SU-DHL-6 (cell line): ENCODE measurements around the gene CX3CL1.
"Not testable (repeated sequence)": the region's sequence is repeated elsewhere in the genome, so short reads cannot be mapped to it uniquely, and the experiment has no call there.

Source experiments
- H2AFZ ChIP-seq: fragments of 200-600 bp; sonication (generic); 2 replicates; pipeline ENCODE4 v1.6.1; 2014; ENCODE audit warnings: low read depth, mild to moderate bottlenecking, moderate library complexity, mixed read lengths, antibody characterized with exemption, low read length; ENCODE audit not compliant: severe bottlenecking
- H3F3A ChIP-seq: fragments of 200-600 bp; shearing (Covaris generic); 2 replicates; pipeline ENCODE4 v1.6.0; 2016; ENCODE audit warnings: antibody characterized with exemption, mild to moderate bottlenecking; ENCODE audit not compliant: insufficient read depth
- H3K27ac ChIP-seq: fragments of 200-600 bp; sonication (generic); 2 replicates; pipeline ENCODE4 v1.5.1; 2016; ENCODE audit warnings: low read depth, mild to moderate bottlenecking, low read length, moderate library complexity, mixed read lengths
- H3K27me3 ChIP-seq: fragments of 200-600 bp; sonication (generic), shearing (Covaris generic); 2 replicates; pipeline ENCODE4 v1.6.0; 2014; ENCODE audit warnings: mild to moderate bottlenecking, low read length
- H3K36me3 ChIP-seq: fragments of 200-600 bp; sonication (generic); 2 replicates; pipeline ENCODE4 v1.6.1; 2014; ENCODE audit warnings: mild to moderate bottlenecking, low read length, mixed read lengths
- H3K4me2 ChIP-seq: fragments of 300-600, 200-600 bp; shearing (Covaris generic), sonication (generic); 2 replicates; pipeline ENCODE4 v1.6.0; 2014; ENCODE audit warnings: low read length, low read depth, mild to moderate bottlenecking; ENCODE audit not compliant: poor library complexity, severe bottlenecking
- H3K4me3 ChIP-seq: fragments of 200-600 bp; sonication (generic); 2 replicates; pipeline ENCODE4 v1.5.1; 2014; ENCODE audit warnings: antibody characterized with exemption, low read length, mild to moderate bottlenecking, mixed read lengths; ENCODE audit not compliant: insufficient read depth, poor library complexity, severe bottlenecking
- H3K79me2 ChIP-seq: fragments of 200-600 bp; sonication (generic); 2 replicates; pipeline ENCODE4 v1.6.1; 2014; ENCODE audit warnings: mild to moderate bottlenecking, low read length, moderate library complexity; ENCODE audit not compliant: insufficient read depth
- H3K9ac ChIP-seq: fragments of 200-600 bp; sonication (generic); 2 replicates; pipeline ENCODE4 v1.7.0; 2014; ENCODE audit warnings: mild to moderate bottlenecking, low read length
- H3K9me2 ChIP-seq: fragments of 200-600 bp; sonication (generic); replicated peaks from 2 replicates; pipeline ENCODE4 v1.6.1; 2014; ENCODE audit warnings: low read length; ENCODE audit not compliant: insufficient read depth
- H3K9me3 ChIP-seq: fragments of 200-600 bp; sonication (generic); 2 replicates; pipeline ENCODE4 v1.6.1; 2014; ENCODE audit warnings: low read length, mixed read lengths; ENCODE audit not compliant: insufficient read depth
- H4K20me1 ChIP-seq: fragments of 200-600 bp; sonication (generic); 2 replicates; pipeline ENCODE4 v1.6.1; 2014; ENCODE audit warnings: low read depth, mild to moderate bottlenecking, antibody characterized with exemption, low read length, moderate library complexity, mixed read lengths
- EZH2phosphoT487 ChIP-seq: fragments of 200-600 bp; sonication (generic), shearing (Covaris generic); conservative IDR thresholded peaks from 2 replicates; pipeline ENCODE4 v1.6.1; 2018; ENCODE audit warnings: mild to moderate bottlenecking, antibody characterized with exemption, low read length, moderate library complexity, mixed read lengths
- TF ChIP-seq, protein P1 (sequence below): fragments of 200-600 bp; sonication (generic); IDR thresholded peaks from one replicate; pipeline ENCODE4 v1.5.1; 2017; ENCODE audit warnings: antibody characterized with exemption, mild to moderate bottlenecking, low read length, moderate library complexity; ENCODE audit not compliant: insufficient read depth, poor library complexity, severe bottlenecking

The CX3CL1 gene

DNA sequence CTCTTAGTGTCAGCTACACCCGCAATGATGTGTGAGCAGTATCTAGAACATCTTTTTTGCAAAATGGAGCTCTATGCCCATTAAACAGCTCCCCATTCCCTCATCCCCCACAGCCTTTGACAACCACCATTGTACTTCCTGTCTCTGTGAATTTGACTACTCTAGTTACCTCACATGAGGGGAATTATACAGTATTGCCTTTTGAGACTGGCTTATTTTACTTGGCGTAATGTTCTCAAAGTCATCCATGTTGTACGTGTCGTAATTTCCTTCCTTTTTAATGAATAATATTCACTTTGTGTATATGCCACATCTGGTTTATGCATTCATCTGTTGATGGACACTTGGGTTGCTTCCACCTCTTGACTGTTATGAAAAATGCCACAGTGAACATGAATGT lies 36.9 kb upstream of the CX3CL1 start:
- Histone ChIP-seq H3K9me3 (no peaks in the 10 kb centered on the region), H3K9me2 (no peaks in the 10 kb centered on the region), H4K20me1 (no peaks in the 10 kb centered on the region), H3F3A (no peaks in the 10 kb centered on the region), H3K27ac (no peak overlapping the region), H3K9ac (no peak overlapping the region), H3K36me3 (no peaks in the 10 kb centered on the region), H2AFZ (no peak overlapping the region), H3K27me3 (no peaks in the 10 kb centered on the region), H3K79me2 (no peaks in the 10 kb centered on the region), H3K4me2 (no peak overlapping the region), H3K4me3 (no peak overlapping the region)
- TF ChIP-seq, protein P1, sequence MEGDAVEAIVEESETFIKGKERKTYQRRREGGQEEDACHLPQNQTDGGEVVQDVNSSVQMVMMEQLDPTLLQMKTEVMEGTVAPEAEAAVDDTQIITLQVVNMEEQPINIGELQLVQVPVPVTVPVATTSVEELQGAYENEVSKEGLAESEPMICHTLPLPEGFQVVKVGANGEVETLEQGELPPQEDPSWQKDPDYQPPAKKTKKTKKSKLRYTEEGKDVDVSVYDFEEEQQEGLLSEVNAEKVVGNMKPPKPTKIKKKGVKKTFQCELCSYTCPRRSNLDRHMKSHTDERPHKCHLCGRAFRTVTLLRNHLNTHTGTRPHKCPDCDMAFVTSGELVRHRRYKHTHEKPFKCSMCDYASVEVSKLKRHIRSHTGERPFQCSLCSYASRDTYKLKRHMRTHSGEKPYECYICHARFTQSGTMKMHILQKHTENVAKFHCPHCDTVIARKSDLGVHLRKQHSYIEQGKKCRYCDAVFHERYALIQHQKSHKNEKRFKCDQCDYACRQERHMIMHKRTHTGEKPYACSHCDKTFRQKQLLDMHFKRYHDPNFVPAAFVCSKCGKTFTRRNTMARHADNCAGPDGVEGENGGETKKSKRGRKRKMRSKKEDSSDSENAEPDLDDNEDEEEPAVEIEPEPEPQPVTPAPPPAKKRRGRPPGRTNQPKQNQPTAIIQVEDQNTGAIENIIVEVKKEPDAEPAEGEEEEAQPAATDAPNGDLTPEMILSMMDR: no peak
- TF ChIP-seq EZH2phosphoT487: no peak

DNA sequence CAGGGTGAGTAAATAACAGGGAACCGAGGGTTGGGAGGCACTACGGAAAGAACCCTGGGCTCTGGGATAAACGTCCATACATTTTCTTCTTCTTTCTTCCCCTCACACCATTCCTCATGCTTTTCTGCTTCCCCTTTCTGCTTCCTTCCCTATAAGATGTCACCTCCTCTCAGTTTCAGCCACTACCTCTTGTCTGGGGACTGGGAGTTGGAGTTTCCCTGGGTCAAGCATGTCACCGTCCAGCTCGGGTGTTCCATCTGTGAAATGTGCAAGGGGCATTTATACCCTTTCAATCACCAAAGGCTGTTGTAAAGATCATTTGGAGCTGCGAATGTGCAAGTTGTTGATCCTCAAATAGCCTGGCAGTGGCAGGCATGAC lies 31.2 kb upstream of the CX3CL1 start:
- Histone ChIP-seq H2AFZ (no peak overlapping the region), H3K79me2 (no peaks in the 10 kb centered on the region), H3K4me2 (no peak overlapping the region), H3K9ac (no peak overlapping the region), H4K20me1 (no peaks in the 10 kb centered on the region), H3K27me3 (no peaks in the 10 kb centered on the region), H3F3A (no peaks in the 10 kb centered on the region), H3K9me2 (no peaks in the 10 kb centered on the region), H3K36me3 (no peaks in the 10 kb centered on the region), H3K9me3 (no peaks in the 10 kb centered on the region), H3K4me3 (no peak overlapping the region), H3K27ac (no peak overlapping the region)
- no peak for TF ChIP-seq EZH2phosphoT487
- TF ChIP-seq, protein P1: no peak

DNA sequence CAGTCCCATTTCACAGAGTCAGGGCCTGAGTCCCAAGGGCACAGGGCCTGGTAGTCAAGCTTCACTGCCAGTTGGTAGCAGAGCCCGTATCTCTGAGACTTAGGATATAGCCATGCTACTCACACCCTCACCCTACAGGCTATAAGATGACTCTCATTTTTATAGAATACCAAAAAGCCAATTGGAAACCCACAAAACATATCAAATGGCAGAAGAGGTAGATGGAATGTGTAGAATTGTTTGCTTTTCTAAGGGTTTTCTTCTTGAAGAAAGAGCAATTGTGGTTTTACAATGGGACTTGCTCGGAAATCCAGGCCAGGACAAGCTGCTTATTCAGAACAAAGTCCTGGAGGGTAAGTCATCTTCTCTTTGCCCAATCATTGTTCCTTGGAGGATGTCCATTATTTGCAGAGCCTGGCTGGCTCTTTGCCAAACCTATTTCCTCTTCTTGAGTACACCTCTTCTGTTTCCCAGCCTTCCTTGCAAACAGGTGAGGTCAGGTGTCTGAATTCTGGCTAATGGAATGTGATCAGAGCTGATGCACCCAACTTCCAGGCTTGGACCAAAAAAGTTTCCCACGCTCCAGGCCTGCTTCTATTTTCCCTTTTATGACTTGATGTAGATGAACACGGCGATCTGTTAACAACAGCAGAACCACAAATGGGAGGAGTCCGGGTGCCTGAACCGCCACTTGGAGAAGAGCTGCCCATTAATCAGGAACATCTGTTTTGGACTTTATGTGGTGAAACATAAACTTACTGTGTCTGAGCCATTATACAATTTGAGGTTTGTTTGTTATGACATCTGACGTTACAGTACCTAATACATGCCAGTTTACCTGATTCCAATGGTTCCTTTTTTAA lies 30.6 kb upstream of the CX3CL1 start:
- Histone ChIP-seq H3K79me2 (no peaks in the 10 kb centered on the region), H3F3A (no peaks in the 10 kb centered on the region), H3K9ac (no peak overlapping the region), H4K20me1 (no peaks in the 10 kb centered on the region), H3K9me3 (no peaks in the 10 kb centered on the region), H3K36me3 (no peaks in the 10 kb centered on the region), H3K4me3 (no peak overlapping the region), H3K4me2 (no peak overlapping the region), H3K27ac (no peak overlapping the region), H3K9me2 (no peaks in the 10 kb centered on the region), H3K27me3 (no peaks in the 10 kb centered on the region), H2AFZ (no peak overlapping the region)
- TF ChIP-seq, protein P1: no peak
- TF ChIP-seq EZH2phosphoT487: no peak

DNA sequence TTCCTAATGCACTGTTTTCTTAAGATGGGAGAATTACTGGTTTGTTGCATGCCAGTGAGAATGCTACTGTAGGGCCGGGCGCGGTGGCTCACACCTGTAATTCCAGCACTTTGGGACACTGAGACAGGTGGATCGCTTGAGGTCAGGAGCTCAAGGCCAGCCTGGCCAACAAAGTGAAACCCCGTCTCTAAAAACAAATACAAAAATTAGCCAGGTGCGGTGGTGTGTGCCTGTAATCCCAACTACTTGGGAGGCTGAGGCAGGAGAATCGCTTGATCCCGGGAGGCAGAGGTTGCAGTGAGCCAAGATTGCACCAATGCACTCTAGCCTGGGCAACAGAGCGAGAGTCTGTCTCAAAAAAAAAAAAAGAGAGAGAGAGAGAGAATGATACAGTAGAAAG lies 29.7 kb upstream of the CX3CL1 start:
- not testable (repeated sequence) for H3F3A ChIP-seq, H4K20me1 ChIP-seq, H3K27ac ChIP-seq, H3K27me3 ChIP-seq, H3K4me2 ChIP-seq, H3K79me2 ChIP-seq, H3K36me3 ChIP-seq, H3K9me3 ChIP-seq, H2AFZ ChIP-seq, H3K9me2 ChIP-seq, H3K9ac ChIP-seq, H3K4me3 ChIP-seq
